GM12872 (cell line): ENCODE data around the gene DAP.

Experiments used
- CTCF ChIP-seq: IDR thresholded peaks from 3 replicates; pipeline ENCODE4 v1.5.1; 2011; ENCODE audit warnings: low read depth, mild to moderate bottlenecking, low read length, moderate library complexity; ENCODE audit not compliant: insufficient read depth

Gene DAP

GRCh38 chr5:10733426-10733825 is 27.6 kb downstream of the DAP start:
- TF ChIP-seq CTCF = no peak

GRCh38 chr5:10731913-10732312 is 29.1 kb downstream of the DAP start:
- TF ChIP-seq CTCF = no peak

GRCh38 chr5:10730043-10730351 is 31.0 kb downstream of the DAP start:
- no peak for TF ChIP-seq CTCF

GRCh38 chr5:10729320-10730042 is 31.6 kb downstream of the DAP start:
- no peak for TF ChIP-seq CTCF

GRCh38 chr5:10728679-10729078 is 32.4 kb downstream of the DAP start:
- TF ChIP-seq CTCF = no peak

- no peak for TF ChIP-seq CTCF
These were observed 33.2 kb downstream of the DAP start for GRCh38 chr5:10727861-10728260.

- TF ChIP-seq CTCF = no peak
These were observed 34.0 kb downstream of the DAP start for GRCh38 chr5:10726913-10727517.
